NB4 (cell line): ENCODE measurements around the gene SLC66A2.

Experiments
- MYC ChIP-seq: IDR thresholded peaks from 2 replicates; pipeline ENCODE4 v1.6.1; 2011; ENCODE audit warnings: low read depth, low read length
- POLR2A ChIP-seq: IDR thresholded peaks from 2 replicates; pipeline ENCODE4 v1.6.1; 2011; ENCODE audit warnings: mild to moderate bottlenecking; ENCODE audit not compliant: insufficient read length; ENCODE audit errors: extremely low read depth
- TF ChIP-seq, protein P1 (sequence below): IDR thresholded peaks from one replicate; pipeline ENCODE4 v1.5.1; 2012; ENCODE audit warnings: low read depth, low read length
- TF ChIP-seq, protein P2 (sequence below): IDR thresholded peaks from 2 replicates; pipeline ENCODE4 v1.6.1; 2011; ENCODE audit warnings: low read depth, low read length

GRCh38 chr18:79961527-79962291, 10.3 kb upstream of the SLC66A2 start:
- TF ChIP-seq POLR2A, result no peak
- TF ChIP-seq, protein P1, sequence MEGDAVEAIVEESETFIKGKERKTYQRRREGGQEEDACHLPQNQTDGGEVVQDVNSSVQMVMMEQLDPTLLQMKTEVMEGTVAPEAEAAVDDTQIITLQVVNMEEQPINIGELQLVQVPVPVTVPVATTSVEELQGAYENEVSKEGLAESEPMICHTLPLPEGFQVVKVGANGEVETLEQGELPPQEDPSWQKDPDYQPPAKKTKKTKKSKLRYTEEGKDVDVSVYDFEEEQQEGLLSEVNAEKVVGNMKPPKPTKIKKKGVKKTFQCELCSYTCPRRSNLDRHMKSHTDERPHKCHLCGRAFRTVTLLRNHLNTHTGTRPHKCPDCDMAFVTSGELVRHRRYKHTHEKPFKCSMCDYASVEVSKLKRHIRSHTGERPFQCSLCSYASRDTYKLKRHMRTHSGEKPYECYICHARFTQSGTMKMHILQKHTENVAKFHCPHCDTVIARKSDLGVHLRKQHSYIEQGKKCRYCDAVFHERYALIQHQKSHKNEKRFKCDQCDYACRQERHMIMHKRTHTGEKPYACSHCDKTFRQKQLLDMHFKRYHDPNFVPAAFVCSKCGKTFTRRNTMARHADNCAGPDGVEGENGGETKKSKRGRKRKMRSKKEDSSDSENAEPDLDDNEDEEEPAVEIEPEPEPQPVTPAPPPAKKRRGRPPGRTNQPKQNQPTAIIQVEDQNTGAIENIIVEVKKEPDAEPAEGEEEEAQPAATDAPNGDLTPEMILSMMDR, result no peak
- TF ChIP-seq MYC, result no peak
- TF ChIP-seq, protein P2, sequence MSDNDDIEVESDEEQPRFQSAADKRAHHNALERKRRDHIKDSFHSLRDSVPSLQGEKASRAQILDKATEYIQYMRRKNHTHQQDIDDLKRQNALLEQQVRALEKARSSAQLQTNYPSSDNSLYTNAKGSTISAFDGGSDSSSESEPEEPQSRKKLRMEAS, result no peak
